ENCODE measurements around the gene RBPJ.
"Not testable (repeated sequence)": the region's sequence is repeated elsewhere in the genome, so short reads cannot be mapped to it uniquely, and the experiment has no call there.

RBPJ gene

GRCh38 chr4:26377328-26378311, 56.8 kb downstream of the RBPJ start:
- DNase-seq = no peak

GRCh38 chr4:26379837-26380236, 59.0 kb downstream of the RBPJ start:
- DNase-seq = no peak

GRCh38 chr4:26380740-26381139, 59.9 kb downstream of the RBPJ start:
- no peak for DNase-seq

- no peak for DNase-seq
These were observed 63.7 kb downstream of the RBPJ start for GRCh38 chr4:26384380-26385057.

- no peak for DNase-seq
These were observed 64.9 kb downstream of the RBPJ start for GRCh38 chr4:26385690-26386089.

GRCh38 chr4:26386386-26386785, 65.6 kb downstream of the RBPJ start:
- DNase-seq = no peak

GRCh38 chr4:26388671-26389070, 67.9 kb downstream of the RBPJ start:
- no peak for DNase-seq

- DNase-seq = no peak
These were observed 76.3 kb downstream of the RBPJ start for GRCh38 chr4:26397086-26397485.

GRCh38 chr4:26400132-26400531, 79.3 kb downstream of the RBPJ start:
- no peak for DNase-seq

GRCh38 chr4:26402017-26402416, 81.2 kb downstream of the RBPJ start:
- DNase-seq = not testable (repeated sequence)

- no peak for DNase-seq
These were observed 81.6 kb downstream of the RBPJ start for GRCh38 chr4:26402458-26402857.

- no peak for DNase-seq
These were observed 84.0 kb downstream of the RBPJ start for GRCh38 chr4:26404743-26405206.

- DNase-seq = no peak
These were observed 85.6 kb downstream of the RBPJ start for GRCh38 chr4:26406346-26406975.

GRCh38 chr4:26407476-26407875, 86.7 kb downstream of the RBPJ start:
- no peak for DNase-seq

- peak in 1 of 2 donors; percentile 48 for DNase-seq
These were observed 89.8 kb downstream of the RBPJ start for GRCh38 chr4:26410385-26411293.

GRCh38 chr4:26412381-26413372, 91.9 kb downstream of the RBPJ start:
- no peak for DNase-seq

GRCh38 chr4:26413582-26413981, 92.8 kb downstream of the RBPJ start:
- no peak for DNase-seq

- DNase-seq = no peak
These were observed 97.3 kb downstream of the RBPJ start for GRCh38 chr4:26418107-26418506.

GRCh38 chr4:26418850-26419249, 98.0 kb downstream of the RBPJ start:
- DNase-seq = no peak

GRCh38 chr4:26420438-26420837, 99.6 kb downstream of the RBPJ start:
- DNase-seq = no peak

- DNase-seq = no peak
These were observed 100.1 kb downstream of the RBPJ start for GRCh38 chr4:26420913-26421312.
